Measurements from ENCODE around the gene ORC2. TPM values are rescaled to one million over a fixed set of nuclear protein-coding genes. Genes with fewer than 3 reads are reported as not detected.
"Not testable (repeated sequence)": the region's sequence is repeated elsewhere in the genome, so short reads cannot be mapped to it uniquely, and the experiment has no call there.

ORC2 gene
- total RNA-seq, 1 donor from 2014 or later: 28.2 TPM

- peaks cover 9% of the 10 kb centered on the region for H3K4me1 Mint-ChIP-seq (ENCODE audit: low read depth, unreplicated experiment)
- TF ChIP-seq CTCF (IDR thresholded peaks at IDR 0.05; ENCODE audit: partially characterized antibody, unreplicated experiment): no peak
Measured at GRCh38 chr2:200968735-200969134, 5.3 kb upstream of the ORC2 start.

GRCh38 chr2:200968162-200968561, 4.7 kb upstream of the ORC2 start:
- Mint-ChIP-seq H3K4me3 (ENCODE audit: unreplicated experiment) (no peak overlapping the region), H3K27me3 (ENCODE audit: unreplicated experiment) (peaks cover 2% of the 10 kb centered on the region), H3K4me1 (ENCODE audit: low read depth, unreplicated experiment) (peaks cover 9% of the 10 kb centered on the region), H3K36me3 (ENCODE audit: unreplicated experiment) (no peaks in the 10 kb centered on the region), H3K9me3 (ENCODE audit: unreplicated experiment) (peaks cover 6% of the 10 kb centered on the region), H3K27ac (ENCODE audit: unreplicated experiment) (no peak overlapping the region)
- TF ChIP-seq CTCF (IDR thresholded peaks at IDR 0.05; ENCODE audit: partially characterized antibody, unreplicated experiment): no peak
- no peak for DNase-seq

More at GRCh38 chr2:200968735-200969134, 5.3 kb upstream of the ORC2 start:
- no peak for DNase-seq
- Mint-ChIP-seq H3K27me3 (ENCODE audit: unreplicated experiment) (peaks cover 2% of the 10 kb centered on the region), H3K9me3 (ENCODE audit: unreplicated experiment) (peaks cover 5% of the 10 kb centered on the region), H3K27ac (ENCODE audit: unreplicated experiment) (no peak overlapping the region), H3K36me3 (ENCODE audit: unreplicated experiment) (no peaks in the 10 kb centered on the region), H3K4me3 (ENCODE audit: unreplicated experiment) (no peak overlapping the region)

- no peaks in the 10 kb centered on the region for H3K36me3 Mint-ChIP-seq (ENCODE audit: unreplicated experiment)
- H3K27me3 Mint-ChIP-seq (ENCODE audit: unreplicated experiment): peaks cover 2% of the 10 kb centered on the region
- no peak for DNase-seq
- peaks cover 6% of the 10 kb centered on the region for H3K9me3 Mint-ChIP-seq (ENCODE audit: unreplicated experiment)
- TF ChIP-seq CTCF (IDR thresholded peaks at IDR 0.05; ENCODE audit: partially characterized antibody, unreplicated experiment): no peak
- H3K27ac Mint-ChIP-seq (ENCODE audit: unreplicated experiment): no peak overlapping the region
- peaks cover 12% of the 10 kb centered on the region for H3K4me1 Mint-ChIP-seq (ENCODE audit: low read depth, unreplicated experiment)
- H3K4me3 Mint-ChIP-seq (ENCODE audit: unreplicated experiment): no peak overlapping the region
Measured at GRCh38 chr2:200966770-200967169, 3.3 kb upstream of the ORC2 start.

- Mint-ChIP-seq H3K9me3 (ENCODE audit: unreplicated experiment) (peaks cover 6% of the 10 kb centered on the region), H3K4me1 (ENCODE audit: low read depth, unreplicated experiment) (peaks cover 12% of the 10 kb centered on the region), H3K4me3 (ENCODE audit: unreplicated experiment) (peak overlapping the region; percentile 91), H3K27ac (ENCODE audit: unreplicated experiment) (peak overlapping the region; percentile 65), H3K36me3 (ENCODE audit: unreplicated experiment) (no peaks in the 10 kb centered on the region), H3K27me3 (ENCODE audit: unreplicated experiment) (peaks cover 2% of the 10 kb centered on the region)
- TF ChIP-seq CTCF (IDR thresholded peaks at IDR 0.05; ENCODE audit: partially characterized antibody, unreplicated experiment): no peak
- no peak for DNase-seq
Measured at GRCh38 chr2:200964498-200964897, 1.0 kb upstream of the ORC2 start.

- H3K36me3 Mint-ChIP-seq (ENCODE audit: unreplicated experiment); H3K9me3 Mint-ChIP-seq (ENCODE audit: unreplicated experiment); H3K27me3 Mint-ChIP-seq (ENCODE audit: unreplicated experiment); DNase-seq: not testable (repeated sequence)
- H3K4me1 Mint-ChIP-seq (ENCODE audit: low read depth, unreplicated experiment): peaks cover 12% of the 10 kb centered on the region
- peak overlapping the region; percentile 91 for H3K4me3 Mint-ChIP-seq (ENCODE audit: unreplicated experiment)
- H3K27ac Mint-ChIP-seq (ENCODE audit: unreplicated experiment): peak overlapping the region; percentile 88
Measured at GRCh38 chr2:200963918-200964252, 425 bp upstream of the ORC2 start.

GRCh38 chr2:200962811-200963123, 693 bp downstream of the ORC2 start:
- Mint-ChIP-seq H3K4me1 (ENCODE audit: low read depth, unreplicated experiment) (peaks cover 12% of the 10 kb centered on the region), H3K9me3 (ENCODE audit: unreplicated experiment) (peaks cover 6% of the 10 kb centered on the region), H3K4me3 (ENCODE audit: unreplicated experiment) (peak overlapping the region; percentile 91), H3K27me3 (ENCODE audit: unreplicated experiment) (peaks cover 2% of the 10 kb centered on the region), H3K36me3 (ENCODE audit: unreplicated experiment) (no peaks in the 10 kb centered on the region), H3K27ac (ENCODE audit: unreplicated experiment) (peak overlapping the region; percentile 41)
- no peak for TF ChIP-seq CTCF (IDR thresholded peaks at IDR 0.05; ENCODE audit: partially characterized antibody, unreplicated experiment)
- DNase-seq: no peak

All from glutamatergic neuron (in vitro differentiated cells).